Ectodermal cell (in vitro differentiated cells): ENCODE data around the gene ZNF518B.

Experiments used
- H3K27ac ChIP-seq: 2 replicates; pipeline ENCODE4 v1.7.0; 2013; ENCODE audit warnings: mild to moderate bottlenecking, low read depth, low read length; ENCODE audit not compliant: insufficient read depth, poor library complexity, severe bottlenecking
- H3K27me3 ChIP-seq: 2 replicates; pipeline ENCODE4 v1.7.0; 2013; ENCODE audit warnings: mild to moderate bottlenecking, low read length; ENCODE audit not compliant: insufficient read depth, control insufficient read depth, poor library complexity, severe bottlenecking
- H3K36me3 ChIP-seq: one replicate; pipeline ENCODE4 v1.7.0; 2013; ENCODE audit warnings: low read length; ENCODE audit not compliant: control insufficient read depth, insufficient read depth
- H3K4me1 ChIP-seq: one replicate; pipeline ENCODE4 v1.7.0; 2013; ENCODE audit warnings: low read length; ENCODE audit not compliant: control insufficient read depth, insufficient read depth
- H3K4me3 ChIP-seq: 2 replicates; pipeline ENCODE4 v1.7.0; 2013; ENCODE audit warnings: low read depth, low read length, control low read depth; ENCODE audit not compliant: insufficient read depth
- H3K9me3 ChIP-seq: 2 replicates; pipeline ENCODE4 v1.7.0; 2013; ENCODE audit warnings: mild to moderate bottlenecking, low read length, moderate library complexity; ENCODE audit not compliant: control insufficient read depth
- WGBS, 2 experiments: methylation state at CpG; one replicate each; pipeline ENCODE4 v1.1.7; 2013; ENCODE audit warnings: missing lambda C conversion rate in 2 of 2; 5-methylcytosine and 5-hydroxymethylcytosine counted together

Gene ZNF518B

GRCh38 chr4:10458177-10458576 lies 951 bp upstream of the ZNF518B start:
- Histone ChIP-seq H3K9me3 (no peaks in the 10 kb centered on the region), H3K4me3 (no peak overlapping the region), H3K36me3 (peaks cover 6% of the 10 kb centered on the region), H3K4me1 (peaks cover 7% of the 10 kb centered on the region), H3K27ac (no peak overlapping the region), H3K27me3 (peaks cover 61% of the 10 kb centered on the region)
- WGBS, 2 experiments, result 56 to 59% methylated on average over 13 of the region's 13 CpGs

- Histone ChIP-seq H3K9me3 (no peaks in the 10 kb centered on the region), H3K36me3 (peaks cover 21% of the 10 kb centered on the region), H3K4me1 (peaks cover 6% of the 10 kb centered on the region), H3K27ac (no peak overlapping the region), H3K27me3 (peaks cover 46% of the 10 kb centered on the region), H3K4me3 (peak overlapping the region; percentile 56)
- 1% methylated on average over 96 of the region's 96 CpGs for WGBS, 2 experiments
These were observed 501 bp downstream of the ZNF518B start for GRCh38 chr4:10456595-10457254.

GRCh38 chr4:10456260-10456594 lies 999 bp downstream of the ZNF518B start:
- Histone ChIP-seq H3K27ac (no peak overlapping the region), H3K4me3 (peak overlapping the region; percentile 56), H3K36me3 (peaks cover 25% of the 10 kb centered on the region), H3K9me3 (no peaks in the 10 kb centered on the region), H3K4me1 (peaks cover 4% of the 10 kb centered on the region), H3K27me3 (peaks cover 42% of the 10 kb centered on the region)
- 28 to 31% methylated on average over 11 of the region's 11 CpGs for WGBS, 2 experiments

DNA sequence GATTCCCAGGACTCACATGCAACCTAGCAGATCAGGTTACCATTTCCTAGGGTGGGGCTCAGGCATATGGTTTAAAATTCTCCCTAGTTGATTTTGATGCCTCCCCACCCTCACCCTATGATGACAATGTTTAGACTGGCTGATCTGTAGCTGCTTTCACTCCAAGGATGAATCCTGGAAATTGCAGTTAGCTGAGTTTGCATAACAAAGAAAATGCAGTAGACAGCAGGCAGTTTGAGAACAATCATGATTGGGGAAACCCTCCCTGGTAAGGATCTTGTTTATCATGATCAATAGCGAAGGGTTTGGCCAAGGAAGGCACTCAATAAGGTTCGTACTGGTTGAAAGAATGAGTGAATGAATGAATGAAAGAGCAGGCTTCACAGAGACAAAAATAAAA lies 2.1 kb downstream of the ZNF518B start:
- Histone ChIP-seq H3K27ac (no peak overlapping the region), H3K4me3 (no peak overlapping the region), H3K4me1 (peaks cover 4% of the 10 kb centered on the region), H3K9me3 (no peaks in the 10 kb centered on the region), H3K36me3 (peaks cover 34% of the 10 kb centered on the region), H3K27me3 (peaks cover 31% of the 10 kb centered on the region)
- 62 to 69% methylated on average over 2 of the region's 2 CpGs for WGBS, 2 experiments

GRCh38 chr4:10454726-10455125 lies 2.5 kb downstream of the ZNF518B start:
- WGBS, 2 experiments, result 83% methylated on average over 6 of the region's 6 CpGs
- no peak overlapping the region for H3K27ac ChIP-seq
- H3K36me3 ChIP-seq, result peaks cover 37% of the 10 kb centered on the region
- peaks cover 4% of the 10 kb centered on the region for H3K4me1 ChIP-seq
- H3K4me3 ChIP-seq, result no peak overlapping the region
- peaks cover 27% of the 10 kb centered on the region for H3K27me3 ChIP-seq
- no peaks in the 10 kb centered on the region for H3K9me3 ChIP-seq

- 100% methylated on average over 1 of the region's 1 CpG for WGBS, 2 experiments
- Histone ChIP-seq H3K9me3 (no peaks in the 10 kb centered on the region), H3K27me3 (peaks cover 21% of the 10 kb centered on the region), H3K27ac (no peak overlapping the region), H3K36me3 (peaks cover 39% of the 10 kb centered on the region), H3K4me3 (no peak overlapping the region), H3K4me1 (peaks cover 4% of the 10 kb centered on the region)
These were observed 3.1 kb downstream of the ZNF518B start for GRCh38 chr4:10454121-10454520.

- no peaks in the 10 kb centered on the region for H3K27me3 ChIP-seq
- peaks cover 81% of the 10 kb centered on the region for H3K36me3 ChIP-seq
These were observed 8.2 kb downstream of the ZNF518B start for GRCh38 chr4:10448991-10449390.

DNA sequence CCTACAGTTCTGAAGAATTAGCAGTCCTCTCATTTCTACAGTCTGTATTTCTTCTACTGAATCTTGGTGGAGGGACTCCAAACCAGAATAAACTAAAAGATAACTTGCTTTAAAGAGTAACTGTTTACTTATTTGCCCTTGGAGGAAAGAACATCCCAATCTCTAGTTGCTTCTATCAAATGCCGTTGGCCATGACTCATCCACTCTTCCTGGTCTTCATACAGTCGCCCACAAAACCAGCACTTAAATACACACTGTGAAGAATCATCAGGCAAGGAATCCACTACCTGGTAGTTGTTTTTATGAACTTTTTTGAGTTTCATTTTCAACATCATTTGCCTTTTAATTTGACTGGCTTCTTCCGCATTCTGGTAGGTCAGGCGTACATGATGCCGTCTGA lies 14.2 kb downstream of the ZNF518B start:
- H3K36me3 ChIP-seq, result peaks cover 42% of the 10 kb centered on the region
- no peaks in the 10 kb centered on the region for H3K9me3 ChIP-seq
- no peaks in the 10 kb centered on the region for H3K27me3 ChIP-seq
- no peak overlapping the region for H3K27ac ChIP-seq
- no peaks in the 10 kb centered on the region for H3K4me1 ChIP-seq
- H3K4me3 ChIP-seq, result no peak overlapping the region
- whole genome bisulfite sequencing, 2 experiments, result 90 to 96% methylated on average over 5 of the region's 5 CpGs

More at GRCh38 chr4:10448991-10449390, 8.2 kb downstream of the ZNF518B start:
- WGBS, 2 experiments, result 91 to 94% methylated on average over 5 of the region's 5 CpGs
- no peaks in the 10 kb centered on the region for H3K9me3 ChIP-seq
- H3K4me1 ChIP-seq, result no peaks in the 10 kb centered on the region
- H3K4me3 ChIP-seq, result no peak overlapping the region
- no peak overlapping the region for H3K27ac ChIP-seq

GRCh38 chr4:10441512-10441911 lies 15.7 kb downstream of the ZNF518B start:
- Histone ChIP-seq H3K4me1 (no peaks in the 10 kb centered on the region), H3K27ac (no peak overlapping the region), H3K9me3 (no peaks in the 10 kb centered on the region), H3K27me3 (no peaks in the 10 kb centered on the region), H3K36me3 (peaks cover 32% of the 10 kb centered on the region), H3K4me3 (no peak overlapping the region)
- WGBS, 2 experiments, result 90 to 93% methylated on average over 4 of the region's 4 CpGs

DNA sequence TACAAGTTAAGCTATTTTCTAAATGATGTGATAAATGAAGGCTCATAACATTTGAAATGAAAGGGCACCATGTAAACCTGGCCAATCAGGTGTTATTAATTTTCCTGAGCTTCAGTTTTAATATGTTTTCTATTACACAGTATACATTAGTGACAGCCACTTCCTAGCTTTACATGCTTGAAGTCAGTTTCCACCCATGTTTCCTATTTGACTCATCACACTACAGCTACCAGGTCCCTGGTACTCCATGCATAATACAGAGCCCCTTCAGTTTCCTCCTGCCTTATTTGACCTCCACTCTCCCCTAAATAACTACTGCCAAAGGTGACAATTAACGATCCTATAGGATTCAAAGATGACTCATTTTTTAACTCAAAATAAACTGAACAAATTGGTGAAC lies 18.3 kb downstream of the ZNF518B start:
- H3K4me3 ChIP-seq, result no peak overlapping the region
- peaks cover 7% of the 10 kb centered on the region for H3K36me3 ChIP-seq
- no peaks in the 10 kb centered on the region for H3K9me3 ChIP-seq
- H3K27me3 ChIP-seq, result no peaks in the 10 kb centered on the region
- 85 to 88% methylated on average over 1 of the region's 1 CpG for WGBS, 2 experiments
- no peak overlapping the region for H3K27ac ChIP-seq
- no peaks in the 10 kb centered on the region for H3K4me1 ChIP-seq

GRCh38 chr4:10437735-10438134 lies 19.5 kb downstream of the ZNF518B start:
- Histone ChIP-seq H3K27me3 (no peaks in the 10 kb centered on the region), H3K27ac (no peak overlapping the region), H3K9me3 (no peaks in the 10 kb centered on the region), H3K36me3 (no peaks in the 10 kb centered on the region), H3K4me1 (no peaks in the 10 kb centered on the region), H3K4me3 (no peak overlapping the region)
- WGBS, 2 experiments, result 100% methylated on average over 1 of the region's 1 CpG; no CpG with 5 or more reads in 1 of the 2 experiments
